T1000 (cell line): ENCODE data around the gene CNTN5.

Source experiments
- DNase-seq: peaks from one replicate; lab custom pipeline; 2025; ENCODE audit warnings: mixed read lengths; lab: John Stamatoyannopoulos, UW

Gene CNTN5

DNA sequence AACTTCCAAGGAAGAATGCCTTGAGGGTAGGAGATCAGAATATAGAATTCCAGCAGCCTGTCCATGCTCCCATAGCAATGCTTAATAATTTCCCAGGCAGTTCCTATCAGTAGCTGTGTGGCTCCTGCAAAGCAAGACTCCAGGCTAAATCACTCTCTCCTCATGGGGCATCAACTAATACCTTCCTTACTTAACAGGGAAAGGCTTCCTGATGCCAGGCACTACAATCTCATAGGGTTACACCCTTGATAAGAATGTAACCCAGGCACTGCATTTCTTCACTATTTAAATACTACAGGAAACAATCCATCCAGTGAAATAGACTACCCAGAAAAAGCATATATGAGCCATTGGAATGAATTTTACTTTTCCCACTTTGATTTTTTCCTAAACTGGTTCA is 1051.4 kb downstream of the CNTN5 start:
- no peak for DNase-seq

DNA sequence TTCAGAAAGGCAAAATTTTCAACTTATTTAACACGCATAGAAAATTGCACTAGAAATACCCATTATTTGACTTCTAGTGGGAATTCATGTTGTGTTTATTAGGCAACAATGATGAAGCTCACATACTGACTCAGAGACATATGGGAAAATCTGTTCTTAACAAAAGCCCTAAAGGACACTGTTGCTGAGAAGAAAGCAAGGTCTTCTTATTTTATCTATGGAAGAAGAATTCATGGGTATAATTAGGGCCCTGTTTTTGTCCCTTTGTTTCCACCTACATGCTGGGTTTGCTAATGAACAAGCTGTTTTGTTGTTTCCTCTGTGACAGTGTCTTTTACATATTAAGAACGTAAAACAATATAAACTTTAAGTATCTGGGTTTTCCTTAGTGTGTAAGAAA is 1059.6 kb downstream of the CNTN5 start:
- no peak for DNase-seq

DNA sequence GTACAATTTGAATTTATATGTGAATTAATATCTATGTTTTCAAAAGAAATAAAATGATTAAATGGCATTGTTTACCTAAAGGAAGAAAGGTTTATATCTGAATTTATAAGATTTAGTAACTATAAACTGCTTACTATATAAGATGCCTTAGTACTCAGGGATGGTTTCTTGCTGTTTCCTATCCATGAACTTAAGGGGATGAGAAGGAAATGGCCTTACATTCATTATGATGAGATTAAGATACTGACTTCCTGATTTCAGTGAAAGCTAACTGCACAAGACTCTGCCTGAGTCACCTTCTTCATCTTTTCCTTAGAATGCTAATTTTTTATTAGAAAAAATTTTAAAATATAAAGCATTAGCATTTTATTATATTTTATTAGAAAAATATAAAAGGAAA is 1060.1 kb downstream of the CNTN5 start:
- no peak for DNase-seq

DNA sequence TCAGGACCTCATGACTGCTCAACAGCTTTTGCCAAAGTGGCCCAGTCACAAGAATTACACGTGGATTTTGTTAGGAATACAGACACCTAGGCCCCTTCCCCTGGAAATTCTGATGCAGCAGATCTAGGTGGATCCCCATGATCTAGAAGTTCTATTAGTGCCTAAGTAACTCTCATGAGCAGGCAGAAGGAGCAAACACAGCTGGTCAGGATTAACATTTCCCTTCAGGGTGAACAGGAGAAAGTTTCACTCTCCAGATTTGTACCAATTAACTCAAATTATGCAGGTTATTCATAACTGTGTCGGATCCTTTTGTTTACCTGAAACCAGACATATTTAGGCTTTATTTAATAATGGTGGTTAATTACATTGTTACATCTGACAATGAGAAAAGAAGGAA is 1072.9 kb downstream of the CNTN5 start:
- DNase-seq = no peak

DNA sequence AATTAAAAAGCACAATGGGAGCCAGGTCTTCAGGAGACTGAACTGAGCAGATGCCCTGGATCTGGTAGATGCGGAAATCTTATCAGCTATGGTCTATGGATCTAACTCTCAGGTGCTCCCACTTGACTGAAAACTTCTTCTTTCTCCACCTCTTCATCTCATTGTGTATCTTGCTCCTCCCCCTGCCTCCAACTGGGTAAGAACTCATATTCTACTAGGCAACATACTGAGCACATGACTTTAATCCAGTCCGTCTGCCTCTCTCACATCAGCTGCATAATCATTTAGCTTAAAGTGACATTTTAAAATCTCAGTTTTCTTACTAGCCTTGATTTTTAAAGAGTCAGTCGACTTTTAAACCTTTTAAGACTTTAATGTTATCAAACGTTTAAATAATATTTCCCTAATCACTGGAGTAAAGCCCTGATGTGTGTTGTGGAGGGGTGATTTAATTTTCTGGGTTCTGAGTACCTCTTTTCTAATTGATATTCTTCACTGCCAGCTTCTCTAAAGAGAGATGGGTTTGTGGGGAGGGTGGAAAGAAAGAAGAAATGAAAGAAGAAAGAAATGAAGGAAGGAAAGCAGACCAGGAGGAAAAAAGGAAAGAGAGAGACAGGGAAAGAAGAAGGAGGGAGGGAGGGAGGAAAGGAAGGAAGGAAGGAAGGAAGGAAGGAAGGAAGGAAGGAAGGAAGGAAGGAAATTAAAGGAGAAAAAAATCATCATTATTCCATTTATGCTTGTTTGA is 1073.5 kb downstream of the CNTN5 start:
- DNase-seq = no peak

DNA sequence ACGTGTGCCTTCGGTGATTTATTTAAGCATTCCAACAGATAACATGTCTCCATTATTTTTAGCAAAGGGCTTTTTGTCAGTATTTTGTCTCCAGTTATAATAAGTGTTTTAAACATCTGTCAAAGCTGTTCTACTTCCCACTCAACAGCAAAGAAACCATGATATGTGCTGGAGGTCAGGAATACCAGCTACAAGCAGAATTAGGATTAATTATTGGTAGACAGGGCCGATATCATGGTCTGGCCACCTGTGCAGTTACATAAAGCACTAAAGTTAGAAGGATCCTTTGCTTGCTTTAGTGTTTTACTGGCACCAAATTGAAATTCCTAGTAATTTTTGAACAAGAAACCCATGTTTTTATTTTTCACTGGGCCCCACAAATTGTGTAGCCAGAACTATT is 1075.1 kb downstream of the CNTN5 start:
- no peak for DNase-seq

DNA sequence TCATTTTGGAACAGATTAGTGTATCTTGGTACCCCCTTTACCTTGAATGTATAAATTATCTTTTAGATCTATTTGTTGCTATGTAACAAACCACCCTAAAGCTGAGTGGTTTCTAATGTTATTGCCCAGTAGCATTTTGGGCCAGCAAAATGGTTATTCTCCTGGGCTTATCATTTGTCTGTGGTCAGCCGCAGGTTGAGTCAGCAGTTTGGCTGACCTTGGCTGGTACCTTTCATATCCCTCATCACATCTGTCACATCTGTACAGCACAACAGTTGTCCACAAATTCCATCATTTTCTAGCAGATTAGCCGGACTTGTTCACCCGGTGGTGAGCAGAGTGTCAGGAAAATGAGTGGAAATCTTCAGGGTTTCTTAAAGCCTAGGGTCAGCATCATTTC is 1077.8 kb downstream of the CNTN5 start:
- DNase-seq = no peak

DNA sequence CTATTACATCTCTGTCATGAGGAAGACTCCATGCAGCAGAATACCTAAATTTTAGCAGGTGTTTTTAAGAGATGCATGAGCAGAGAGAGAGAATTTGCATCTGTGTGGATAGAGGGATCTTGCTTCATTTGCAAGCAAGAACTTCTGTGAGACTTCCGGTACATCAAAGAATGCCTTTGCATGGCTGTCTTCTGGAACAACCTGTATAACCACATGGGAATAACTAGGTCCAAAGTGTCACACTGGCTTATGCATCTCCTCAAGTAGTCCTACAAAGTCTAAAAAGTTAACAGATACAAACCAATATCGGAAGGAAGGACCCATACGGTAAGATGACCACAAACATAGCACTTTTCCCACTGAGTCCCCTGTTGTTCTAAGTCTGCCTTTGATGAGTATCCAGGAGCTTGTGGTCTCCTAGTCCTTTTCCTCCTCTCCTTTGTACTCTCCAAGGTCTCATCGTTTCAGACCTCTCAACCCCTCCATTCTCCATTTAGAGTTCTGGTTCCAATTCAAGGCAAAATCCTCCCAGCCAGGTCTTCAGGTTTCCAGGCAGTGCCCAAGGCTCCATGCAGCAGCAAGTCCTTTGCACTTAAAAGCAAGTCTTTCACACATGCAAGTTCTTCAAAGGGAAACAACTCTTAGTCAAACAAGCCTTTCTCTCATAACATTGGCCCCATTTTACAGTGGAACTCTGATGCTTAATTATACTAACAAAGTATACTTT is 1084.7 kb downstream of the CNTN5 start:
- DNase-seq = no peak

DNA sequence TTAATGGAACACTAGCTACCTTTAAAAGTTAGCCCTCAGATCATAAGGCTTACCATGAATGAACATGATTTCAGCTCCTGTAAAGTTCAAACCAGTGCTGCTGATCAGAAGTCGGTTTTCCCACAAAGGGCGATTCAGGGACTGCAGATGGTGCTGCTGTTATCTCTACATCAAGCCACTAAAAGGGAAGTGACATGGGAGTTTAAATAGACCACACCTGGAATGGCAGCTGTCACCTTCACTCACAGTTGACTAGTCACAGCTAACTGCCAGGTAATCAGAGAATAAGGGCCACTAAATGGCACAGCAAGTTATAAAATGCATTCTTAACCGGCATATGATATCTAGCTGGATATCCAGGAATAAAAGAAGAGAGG is 1085.2 kb downstream of the CNTN5 start:
- no peak for DNase-seq

DNA sequence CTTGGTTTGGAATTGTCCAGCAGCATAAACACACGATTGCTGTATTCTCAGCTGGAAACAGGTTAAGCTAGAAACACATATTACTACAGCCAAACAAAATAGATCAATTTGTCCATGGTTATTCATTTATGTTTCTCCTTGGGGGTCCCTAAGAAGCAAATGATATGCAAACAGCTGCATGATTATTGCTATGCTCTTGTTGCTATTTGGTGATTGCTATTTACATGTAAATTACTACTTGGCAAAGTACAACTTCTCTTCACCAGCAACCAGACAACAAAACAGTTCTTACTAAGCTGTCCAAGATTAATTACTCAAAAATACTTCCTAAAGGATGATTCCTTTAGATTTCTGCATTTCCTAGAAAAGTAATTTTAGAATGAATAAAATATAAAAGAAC is 1098.4 kb downstream of the CNTN5 start:
- DNase-seq = no peak

DNA sequence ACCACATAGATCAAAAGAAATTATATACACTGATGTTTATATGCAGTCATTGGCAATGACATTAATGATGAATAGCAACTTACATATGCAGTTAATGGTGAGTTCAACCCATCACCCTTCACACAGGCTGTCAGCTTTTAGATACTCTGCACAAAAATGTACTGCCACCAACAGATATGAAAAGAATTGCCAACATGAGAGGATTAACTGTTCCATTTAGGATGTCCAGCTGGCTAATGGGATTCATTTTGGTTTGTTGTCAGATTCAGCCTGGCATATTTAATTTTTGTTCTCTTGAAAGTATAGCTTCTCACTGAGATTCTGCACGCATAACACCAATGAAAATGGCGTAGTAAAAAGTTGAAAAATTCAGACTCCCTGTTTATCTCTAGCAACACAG is 1112.4 kb downstream of the CNTN5 start:
- no peak for DNase-seq

DNA sequence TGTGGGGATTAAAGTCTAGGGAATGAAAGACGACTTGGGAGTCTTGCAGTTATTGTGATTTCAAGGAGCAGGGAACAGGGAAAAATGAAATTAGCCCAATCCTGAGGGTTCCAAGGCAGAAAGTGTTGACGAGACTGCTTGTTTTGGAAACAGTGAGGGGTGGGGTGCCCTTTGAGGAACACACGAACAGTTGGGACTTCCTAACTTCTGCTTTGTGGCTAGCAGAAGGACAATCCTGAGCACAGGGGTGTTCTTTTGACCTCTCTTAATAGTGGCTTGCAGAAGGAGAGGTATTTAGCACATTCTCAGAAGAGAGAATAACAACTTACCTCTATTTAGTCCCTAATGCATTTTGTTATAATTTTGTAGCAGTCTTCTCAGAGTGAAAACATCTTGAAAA is 1120.5 kb downstream of the CNTN5 start:
- DNase-seq = no peak

DNA sequence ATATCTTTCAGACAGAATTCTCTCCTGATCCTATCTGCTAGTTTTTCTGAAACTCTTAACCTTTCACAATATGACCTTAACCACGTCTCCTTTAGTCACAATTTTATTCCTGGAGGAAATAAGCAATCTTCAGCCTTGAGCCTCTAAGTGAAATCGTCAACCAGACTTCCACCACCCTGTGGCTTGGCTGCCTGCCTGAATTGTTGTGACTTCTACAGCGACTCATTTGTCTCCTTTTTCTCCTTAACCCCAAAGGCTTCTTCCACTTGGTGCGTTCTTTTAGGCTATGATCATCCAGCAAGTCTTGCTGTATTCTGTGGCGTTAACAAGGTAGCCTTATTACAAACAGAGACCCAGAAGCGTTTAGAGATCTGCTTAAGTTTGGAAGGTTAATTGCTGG is 1131.2 kb downstream of the CNTN5 start:
- peak; percentile 36 for DNase-seq

DNA sequence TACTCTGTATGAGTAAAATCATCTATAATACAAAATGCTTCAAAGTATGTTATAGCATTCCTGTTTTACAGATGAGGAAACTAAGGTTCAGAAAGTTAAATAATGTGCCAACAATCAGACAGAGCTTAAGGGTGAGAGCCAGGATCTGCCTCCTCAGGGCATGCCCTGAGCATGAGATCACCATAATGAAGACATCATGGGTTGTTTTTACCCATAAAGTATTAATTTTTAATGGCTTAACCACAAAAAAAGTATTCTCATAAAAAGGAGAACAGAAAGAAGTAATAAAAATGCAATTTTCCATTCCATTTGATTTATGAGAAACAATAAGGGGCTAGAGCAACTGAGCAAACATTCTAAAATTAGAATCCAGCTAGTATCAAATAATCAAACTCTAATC is 1132.0 kb downstream of the CNTN5 start:
- DNase-seq = no peak

DNA sequence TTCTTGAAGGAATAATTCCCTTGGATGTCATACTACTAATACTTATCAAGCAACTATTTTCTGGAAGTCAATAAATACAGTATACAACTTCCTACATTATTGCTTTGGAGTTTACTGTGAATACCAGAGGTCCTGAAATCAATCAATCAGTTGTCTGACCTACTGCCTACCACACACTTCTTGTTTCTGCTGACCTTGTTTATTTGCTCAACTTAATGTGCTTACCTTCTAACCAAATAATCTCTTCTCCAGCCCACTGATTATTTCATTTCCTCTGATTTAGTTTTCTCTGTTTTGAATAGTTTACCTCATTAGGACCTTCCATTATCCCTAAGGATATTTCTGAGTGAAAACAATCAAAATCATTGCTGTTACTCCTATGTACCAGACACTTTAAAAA is 1142.7 kb downstream of the CNTN5 start:
- no peak for DNase-seq

DNA sequence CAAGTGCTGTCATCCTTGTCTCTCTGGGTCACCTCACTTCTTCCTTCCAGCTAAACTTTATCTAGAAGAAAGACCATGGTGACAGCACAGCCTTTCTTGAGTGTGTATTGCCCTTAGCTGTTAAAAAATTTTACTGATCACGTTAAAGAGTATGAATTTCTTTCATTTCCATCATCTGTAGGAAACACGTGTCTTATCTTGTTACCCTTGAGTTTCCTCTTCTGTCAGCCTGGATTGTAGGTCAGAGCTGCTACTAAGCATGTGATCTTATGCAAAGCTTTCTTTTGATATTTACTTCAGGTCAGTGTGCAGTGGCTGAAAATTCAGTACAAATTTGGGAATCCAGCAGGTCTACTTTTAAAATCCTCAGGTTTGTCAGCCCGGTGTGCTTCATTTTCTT is 1154.1 kb downstream of the CNTN5 start:
- DNase-seq = no peak

DNA sequence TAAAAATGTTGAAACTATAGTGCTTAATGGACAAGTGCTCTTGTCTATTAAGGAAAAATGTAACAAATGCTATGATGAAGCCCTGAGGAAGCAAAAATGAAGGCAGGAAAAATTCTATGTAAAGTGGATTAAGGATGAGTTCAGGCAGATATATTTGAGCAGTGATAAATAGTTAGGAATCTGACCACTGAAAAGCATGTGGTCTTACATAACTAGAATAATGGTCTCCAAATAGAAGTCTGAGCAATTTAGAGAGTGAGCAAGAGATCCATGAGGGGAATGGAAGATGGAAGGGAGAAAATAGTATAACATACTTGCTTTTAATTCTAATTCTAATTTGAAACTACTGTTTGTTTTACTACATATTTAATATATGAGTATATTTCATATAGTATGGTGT is 1155.7 kb downstream of the CNTN5 start:
- no peak for DNase-seq

DNA sequence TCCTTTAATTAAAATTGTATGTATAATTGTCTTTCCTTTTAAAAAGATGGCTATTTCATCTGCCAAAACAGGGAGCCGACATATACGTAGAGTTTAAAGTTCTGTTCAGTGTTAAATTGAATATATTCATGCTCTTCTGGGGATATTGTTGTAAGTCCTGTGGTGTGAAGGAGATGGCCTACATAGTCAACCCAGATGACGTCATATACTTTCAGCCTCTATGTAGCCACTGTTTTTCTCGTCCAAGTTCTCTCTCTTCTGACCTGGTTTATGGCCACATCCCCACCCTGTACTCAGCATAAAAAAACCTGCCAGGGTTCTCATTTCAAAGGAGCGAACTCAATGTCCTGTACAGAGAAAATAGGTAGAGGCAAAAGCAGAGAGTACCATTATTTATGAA is 1156.9 kb downstream of the CNTN5 start:
- no peak for DNase-seq

DNA sequence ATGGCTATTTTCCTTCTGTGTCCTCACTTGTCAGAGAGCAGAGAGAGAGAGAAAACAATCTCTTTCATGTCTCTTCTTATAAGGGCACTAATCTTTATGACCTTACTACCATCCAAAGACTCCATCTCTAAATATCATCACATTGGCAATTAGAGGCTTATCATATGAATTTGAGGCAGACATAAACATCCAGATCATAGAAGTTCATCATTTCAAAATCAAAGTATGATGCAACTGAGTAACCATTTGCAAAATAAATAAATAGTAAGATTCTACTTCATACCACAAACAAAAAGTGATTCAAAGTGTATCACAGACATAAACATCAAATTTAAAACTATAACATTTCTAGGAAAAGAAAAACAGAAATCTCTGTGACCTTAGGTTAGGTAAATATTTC is 1161.6 kb downstream of the CNTN5 start:
- no peak for DNase-seq

DNA sequence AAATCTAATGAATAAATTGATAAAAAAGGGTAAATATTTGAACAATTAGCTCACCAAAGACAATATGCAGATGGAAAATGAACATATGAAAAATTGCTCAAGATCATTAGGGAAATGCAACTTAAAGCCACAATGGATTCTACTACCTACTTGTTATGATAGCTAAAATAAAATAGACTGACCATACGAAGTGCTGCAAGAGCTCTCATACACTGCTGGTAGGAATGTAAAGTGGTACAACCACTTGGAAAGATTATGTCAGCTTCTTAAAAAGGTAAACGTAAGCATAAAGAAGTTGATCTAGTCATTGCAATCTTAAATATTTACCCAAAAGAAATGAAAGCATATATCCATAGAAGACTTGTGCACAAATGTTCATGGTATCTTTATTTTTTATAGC is 1162.2 kb downstream of the CNTN5 start:
- DNase-seq = no peak

DNA sequence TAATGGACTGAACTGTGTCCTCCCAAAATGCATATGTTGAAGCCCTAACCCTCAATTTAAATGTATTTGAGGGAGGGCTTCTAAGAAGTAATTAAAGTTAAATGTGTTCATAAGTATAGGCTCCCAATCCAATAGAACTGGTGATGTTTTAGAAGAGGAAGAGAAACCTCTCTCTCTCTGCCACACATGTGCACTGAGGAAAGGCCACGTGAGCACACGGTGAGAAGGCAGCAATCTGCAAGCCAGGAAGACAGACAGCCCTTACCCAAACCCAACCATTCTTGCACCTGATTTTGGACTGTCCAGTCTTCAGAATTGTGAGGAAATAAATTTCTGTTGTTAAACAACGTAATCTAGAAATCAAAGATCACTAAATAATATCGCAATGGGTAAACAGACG is 1164.8 kb downstream of the CNTN5 start:
- no peak for DNase-seq

DNA sequence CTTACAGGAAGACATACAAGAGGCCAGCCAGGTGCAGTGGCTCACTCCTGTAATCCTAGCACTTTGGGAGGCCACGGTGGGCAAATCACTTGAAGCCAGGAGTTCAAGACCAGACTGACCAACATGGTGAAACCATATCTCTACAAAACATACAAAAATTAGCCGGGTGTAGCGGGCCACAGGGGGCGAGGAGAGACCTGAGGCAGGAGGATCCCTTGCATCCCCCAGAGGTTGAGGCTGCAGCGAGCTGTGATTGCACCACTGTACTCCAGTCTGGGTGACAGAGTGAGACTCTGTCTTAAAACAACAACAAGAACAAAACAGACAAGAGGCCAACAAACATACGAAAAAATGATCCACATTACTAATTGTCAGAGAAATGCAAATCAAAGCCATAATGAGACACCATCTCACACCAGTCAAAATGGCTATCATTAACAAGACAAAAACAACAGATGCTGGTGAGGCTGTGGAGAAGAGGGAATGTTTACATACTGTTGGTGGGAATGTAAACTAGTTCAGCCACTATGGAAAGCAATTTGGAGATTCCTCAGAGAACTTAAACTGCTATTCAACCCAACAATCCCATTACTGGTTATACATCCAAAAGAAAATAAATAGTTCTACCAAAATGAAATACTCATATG is 1167.5 kb downstream of the CNTN5 start:
- no peak for DNase-seq

DNA sequence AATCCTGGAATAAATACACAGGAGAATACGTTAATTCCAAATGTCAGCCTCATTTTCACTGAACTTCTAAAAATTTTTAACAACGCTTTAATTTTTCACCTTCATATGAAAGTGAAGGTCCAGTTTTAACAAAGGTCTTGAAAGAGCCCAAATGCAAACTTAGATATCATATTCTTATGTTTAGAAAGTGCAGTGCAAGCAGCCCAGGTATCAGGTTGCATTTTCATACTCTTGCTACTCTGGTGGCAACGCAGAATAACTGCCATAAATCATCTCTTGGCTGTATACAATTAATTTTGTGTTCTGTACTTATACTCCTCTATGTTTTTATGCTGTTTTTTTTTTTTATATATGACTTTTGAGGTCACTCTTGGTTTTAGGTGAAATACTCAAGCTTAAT is 1169.6 kb downstream of the CNTN5 start:
- DNase-seq = no peak
